Stimulated activated effector memory CD8-positive, alpha-beta T cell treated with anti-CD3 and anti-CD28 coated beads, Interleukin-12 subunit alpha, Interleukin-12 subunit beta, amount 100 ng/mL, for 72 hours (primary cell): ENCODE data around the gene TLE5.
"Not testable (repeated sequence)": the region's sequence is repeated elsewhere in the genome, so short reads cannot be mapped to it uniquely, and the experiment has no call there.

Source experiments
- ATAC-seq: fragments of 150-1000 bp; cut with Tn5 transposase; 2 replicates; pipeline ENCODE4 v1.10.0; 2021
- DNase-seq, 2 donors: peaks; one replicate each; pipeline ENCODE4 v3.0.0; 2021 to 2022; ENCODE audit warnings: low spot score in 2 of 2
- H3K27ac Mint-ChIP-seq: one replicate; pipeline ENCODE4 v1.8.0; 2022; ENCODE audit warnings: mild to moderate bottlenecking, mixed read lengths
- H3K36me3 Mint-ChIP-seq: one replicate; pipeline ENCODE4 v1.8.0; 2022; ENCODE audit warnings: mild to moderate bottlenecking, mixed read lengths
- H3K4me1 Mint-ChIP-seq: one replicate; pipeline ENCODE4 v1.8.0; 2022; ENCODE audit warnings: mixed read lengths
- H3K4me3 Mint-ChIP-seq: one replicate; pipeline ENCODE4 v1.8.0; 2022; ENCODE audit warnings: mild to moderate bottlenecking, mixed read lengths
- H3K9me3 Mint-ChIP-seq: one replicate; pipeline ENCODE4 v1.8.0; 2022; ENCODE audit warnings: mixed read lengths

Gene TLE5

GRCh38 chr19:3045885-3046697 lies 16.2 kb downstream of the TLE5 start:
- no peak overlapping the region for H3K27ac Mint-ChIP-seq
- H3K4me1 Mint-ChIP-seq, result peaks cover 7% of the 10 kb centered on the region
- peak overlapping the region; percentile 35 for H3K4me3 Mint-ChIP-seq
- H3K36me3 Mint-ChIP-seq, result peaks cover 5% of the 10 kb centered on the region
- DNase-seq, result no peak
- ATAC-seq, result no peak
- no peaks in the 10 kb centered on the region for H3K9me3 Mint-ChIP-seq

GRCh38 chr19:3045191-3045590 lies 17.1 kb downstream of the TLE5 start:
- DNase-seq, result no peak
- Mint-ChIP-seq H3K36me3 (peaks cover 5% of the 10 kb centered on the region), H3K9me3 (no peaks in the 10 kb centered on the region), H3K27ac (no peak overlapping the region), H3K4me3 (no peak overlapping the region), H3K4me1 (peaks cover 7% of the 10 kb centered on the region)
- ATAC-seq, result no peak

GRCh38 chr19:3042621-3043267 lies 19.6 kb downstream of the TLE5 start:
- H3K9me3 Mint-ChIP-seq, result no peaks in the 10 kb centered on the region

GRCh38 chr19:3041761-3042620 lies 20.3 kb downstream of the TLE5 start:
- Mint-ChIP-seq H3K36me3 (peaks cover 5% of the 10 kb centered on the region), H3K9me3 (no peaks in the 10 kb centered on the region), H3K4me3 (no peak overlapping the region), H3K27ac (no peak overlapping the region), H3K4me1 (peaks cover 9% of the 10 kb centered on the region)
- no peak for ATAC-seq
- DNase-seq, result no peak

More at GRCh38 chr19:3042621-3043267, 19.6 kb downstream of the TLE5 start:
- peaks cover 5% of the 10 kb centered on the region for H3K36me3 Mint-ChIP-seq
- ATAC-seq (no peak), DNase-seq (no peak)
- no peak overlapping the region for H3K27ac Mint-ChIP-seq
- peaks cover 13% of the 10 kb centered on the region for H3K4me1 Mint-ChIP-seq
- no peak overlapping the region for H3K4me3 Mint-ChIP-seq

GRCh38 chr19:3041327-3041726 lies 21.0 kb downstream of the TLE5 start:
- ATAC-seq, result no peak
- no peak overlapping the region for H3K27ac Mint-ChIP-seq

GRCh38 chr19:3039641-3040077 lies 22.6 kb downstream of the TLE5 start:
- ATAC-seq (no peak), DNase-seq (no peak)
- Mint-ChIP-seq H3K9me3 (no peaks in the 10 kb centered on the region), H3K4me3 (no peak overlapping the region), H3K4me1 (peaks cover 30% of the 10 kb centered on the region), H3K36me3 (peaks cover 19% of the 10 kb centered on the region), H3K27ac (no peak overlapping the region)

More at GRCh38 chr19:3041327-3041726, 21.0 kb downstream of the TLE5 start:
- Mint-ChIP-seq H3K36me3 (peaks cover 5% of the 10 kb centered on the region), H3K4me3 (no peak overlapping the region), H3K4me1 (peaks cover 16% of the 10 kb centered on the region), H3K9me3 (no peaks in the 10 kb centered on the region)
- no peak for DNase-seq

- peaks cover 35% of the 10 kb centered on the region for H3K4me1 Mint-ChIP-seq
- H3K9me3 Mint-ChIP-seq, result no peaks in the 10 kb centered on the region
- peaks cover 20% of the 10 kb centered on the region for H3K36me3 Mint-ChIP-seq
- H3K4me3 Mint-ChIP-seq, result no peak overlapping the region
- ATAC-seq, result no peak
- no peak for DNase-seq
- H3K27ac Mint-ChIP-seq, result no peak overlapping the region
Measured at GRCh38 chr19:3039125-3039524, 23.2 kb downstream of the TLE5 start.

GRCh38 chr19:3038214-3038613 lies 24.1 kb downstream of the TLE5 start:
- peaks cover 25% of the 10 kb centered on the region for H3K36me3 Mint-ChIP-seq
- DNase-seq (no peak), ATAC-seq (no peak)
- H3K4me1 Mint-ChIP-seq, result peaks cover 40% of the 10 kb centered on the region
- H3K9me3 Mint-ChIP-seq, result no peaks in the 10 kb centered on the region
- peak overlapping the region; percentile 26 for H3K27ac Mint-ChIP-seq
- H3K4me3 Mint-ChIP-seq, result no peak overlapping the region

- peak overlapping the region; percentile 97 for H3K27ac Mint-ChIP-seq
Measured at GRCh38 chr19:3036977-3037544, 25.2 kb downstream of the TLE5 start.

GRCh38 chr19:3036119-3036976 lies 25.9 kb downstream of the TLE5 start:
- peak overlapping the region; percentile 97 for H3K27ac Mint-ChIP-seq
- DNase-seq, result peak; percentile 82 to 91
- H3K4me1 Mint-ChIP-seq, result peaks cover 40% of the 10 kb centered on the region
- H3K36me3 Mint-ChIP-seq, result peaks cover 22% of the 10 kb centered on the region
- H3K4me3 Mint-ChIP-seq, result peak overlapping the region; percentile 91
- no peaks in the 10 kb centered on the region for H3K9me3 Mint-ChIP-seq
- peak; percentile 77 for ATAC-seq

More at GRCh38 chr19:3036977-3037544, 25.2 kb downstream of the TLE5 start:
- Mint-ChIP-seq H3K36me3 (peaks cover 25% of the 10 kb centered on the region), H3K4me1 (peaks cover 40% of the 10 kb centered on the region), H3K4me3 (peak overlapping the region; percentile 91)
- ATAC-seq, DNase-seq, H3K9me3 Mint-ChIP-seq: not testable (repeated sequence)

GRCh38 chr19:3035542-3036118 lies 26.7 kb downstream of the TLE5 start:
- peaks cover 40% of the 10 kb centered on the region for H3K4me1 Mint-ChIP-seq
- peak overlapping the region; percentile 97 for H3K27ac Mint-ChIP-seq
- no peaks in the 10 kb centered on the region for H3K9me3 Mint-ChIP-seq
- peak overlapping the region; percentile 91 for H3K4me3 Mint-ChIP-seq
- peaks cover 20% of the 10 kb centered on the region for H3K36me3 Mint-ChIP-seq
- DNase-seq (peak; percentile 84 to 96), ATAC-seq (peak; percentile 93)

- peak overlapping the region; percentile 97 for H3K27ac Mint-ChIP-seq
- peaks cover 45% of the 10 kb centered on the region for H3K4me1 Mint-ChIP-seq
- ATAC-seq (peak; percentile 2), DNase-seq (peak in 1 of 2 donors; percentile 22)
- H3K36me3 Mint-ChIP-seq, result peaks cover 20% of the 10 kb centered on the region
- no peaks in the 10 kb centered on the region for H3K9me3 Mint-ChIP-seq
- H3K4me3 Mint-ChIP-seq, result peak overlapping the region; percentile 91
Measured at GRCh38 chr19:3034656-3035541, 27.4 kb downstream of the TLE5 start.

- Mint-ChIP-seq H3K9me3 (no peaks in the 10 kb centered on the region), H3K27ac (peak overlapping the region; percentile 97), H3K4me3 (peak overlapping the region; percentile 91), H3K36me3 (peaks cover 20% of the 10 kb centered on the region), H3K4me1 (peaks cover 41% of the 10 kb centered on the region)
- DNase-seq (no peak), ATAC-seq (no peak)
Measured at GRCh38 chr19:3034406-3034655, 28.0 kb downstream of the TLE5 start.
